HG02885 (cell line): Measurements from ENCODE around the gene A2ML1.
"Not testable (repeated sequence)": the region's sequence is repeated elsewhere in the genome, so short reads cannot be mapped to it uniquely, and the experiment has no call there.

ENCODE experiments used
- ATAC-seq: cut with Tn5 transposase; IDR thresholded peaks from one replicate; pipeline ENCODE4 v1.9.1; 2021; ENCODE audit warnings: mild to moderate bottlenecking; ENCODE audit not compliant: unreplicated experiment, poor library complexity

The A2ML1 gene

GRCh38 chr12:8822298-8822697, at the start of gene A2ML1:
Gene A2ML1, plus strand, starts transcription at chr12:8822621. Its CDS starts 31 bp downstream, at chr12:8822652.
- no peak for ATAC-seq

GRCh38 chr12:8773461-8773860, 49.0 kb upstream of the A2ML1 start:
- no peak for ATAC-seq

- ATAC-seq = no peak
These were observed 43.1 kb upstream of the A2ML1 start for GRCh38 chr12:8779281-8779680.

GRCh38 chr12:8779862-8780261, 42.6 kb upstream of the A2ML1 start:
- no peak for ATAC-seq

GRCh38 chr12:8780389-8780788, 42.0 kb upstream of the A2ML1 start:
- ATAC-seq = no peak

- no peak for ATAC-seq
These were observed 40.9 kb upstream of the A2ML1 start for GRCh38 chr12:8781381-8782127.

- ATAC-seq = no peak
These were observed 38.0 kb upstream of the A2ML1 start for GRCh38 chr12:8784290-8784888.

- no peak for ATAC-seq
These were observed 36.9 kb upstream of the A2ML1 start for GRCh38 chr12:8785499-8785898.

GRCh38 chr12:8787206-8787605, 35.2 kb upstream of the A2ML1 start:
- not testable (repeated sequence) for ATAC-seq

- ATAC-seq = not testable (repeated sequence)
These were observed 33.7 kb upstream of the A2ML1 start for GRCh38 chr12:8788706-8789105.

- not testable (repeated sequence) for ATAC-seq
These were observed 32.9 kb upstream of the A2ML1 start for GRCh38 chr12:8789341-8790013.

GRCh38 chr12:8793226-8793625, 29.2 kb upstream of the A2ML1 start:
- not testable (repeated sequence) for ATAC-seq

GRCh38 chr12:8794611-8795010, 27.8 kb upstream of the A2ML1 start:
- not testable (repeated sequence) for ATAC-seq

GRCh38 chr12:8796831-8797626, 25.4 kb upstream of the A2ML1 start:
- no peak for ATAC-seq

GRCh38 chr12:8801213-8801612, 21.2 kb upstream of the A2ML1 start:
- ATAC-seq = not testable (repeated sequence)

- ATAC-seq = not testable (repeated sequence)
These were observed 17.6 kb upstream of the A2ML1 start for GRCh38 chr12:8804833-8805232.

GRCh38 chr12:8805487-8805886, 16.9 kb upstream of the A2ML1 start:
- ATAC-seq = not testable (repeated sequence)

- not testable (repeated sequence) for ATAC-seq
These were observed 15.3 kb upstream of the A2ML1 start for GRCh38 chr12:8807084-8807483.

- ATAC-seq = not testable (repeated sequence)
These were observed 12.3 kb upstream of the A2ML1 start for GRCh38 chr12:8810112-8810511.

- no peak for ATAC-seq
These were observed 8.7 kb upstream of the A2ML1 start for GRCh38 chr12:8813572-8814357.
